Measurements from ENCODE around the gene FHOD3. TPM values are rescaled to one million over a fixed set of nuclear protein-coding genes. Genes with fewer than 3 reads are reported as not detected.

Gene FHOD3
- total RNA-seq, 2 donors from 2014 or later, result 2.8 to 3.1 TPM

GRCh38 chr18:36602620-36603019 lies 305.1 kb downstream of the FHOD3 start:
- H3K27ac Mint-ChIP-seq, result no peak overlapping the region
- Histone ChIP-seq H3K27ac (ENCODE audit: low read depth, low read length) (no peak overlapping the region), H3K9me3 (ENCODE audit: control insufficient read depth, low read length) (peaks cover 26% of the 10 kb centered on the region), H3K4me3 (ENCODE audit: low read length) (no peak overlapping the region), H3K36me3 (ENCODE audit: control insufficient read depth, insufficient read depth, low read length) (no peaks in the 10 kb centered on the region), H3K27me3 (ENCODE audit: control insufficient read depth, insufficient read depth, low read length, poor library complexity, severe bottlenecking) (no peaks in the 10 kb centered on the region), H3K4me1 (ENCODE audit: control insufficient read depth, insufficient read depth, low read length) (no peaks in the 10 kb centered on the region), H3K9ac (ENCODE audit: extremely low read depth, low read length, poor library complexity, severe bottlenecking) (no peak overlapping the region)
- H3K9me3 Mint-ChIP-seq, result peaks cover 21% of the 10 kb centered on the region
- no peak overlapping the region for H3K4me3 Mint-ChIP-seq
- H3K4me1 Mint-ChIP-seq, result peaks cover 14% of the 10 kb centered on the region
- 94 to 97% methylated on average over 4 of the region's 4 CpGs for WGBS, 2 experiments (ENCODE audit: insufficient coverage in 1 of 2, insufficient read length in 1 of 2)
- DNase-seq, result peak; percentile 10
- peaks cover 4% of the 10 kb centered on the region for H3K36me3 Mint-ChIP-seq (ENCODE audit: low read depth)
- no peaks in the 10 kb centered on the region for H3K27me3 Mint-ChIP-seq (ENCODE audit: insufficient read depth)
- TF ChIP-seq CTCF (conservative IDR thresholded peaks at IDR 0.05), result no peak

- no peaks in the 10 kb centered on the region for H3K27me3 Mint-ChIP-seq (ENCODE audit: insufficient read depth)
- peak; percentile 31 for DNase-seq
Measured at GRCh38 chr18:36608107-36608506, 310.6 kb downstream of the FHOD3 start.

GRCh38 chr18:36610258-36610657 lies 312.7 kb downstream of the FHOD3 start:
- Histone ChIP-seq H3K4me1 (ENCODE audit: control insufficient read depth, insufficient read depth, low read length) (peaks cover 25% of the 10 kb centered on the region), H3K36me3 (ENCODE audit: control insufficient read depth, insufficient read depth, low read length) (no peaks in the 10 kb centered on the region), H3K4me3 (ENCODE audit: low read length) (no peak overlapping the region), H3K27ac (ENCODE audit: low read depth, low read length) (no peak overlapping the region), H3K9me3 (ENCODE audit: control insufficient read depth, low read length) (no peaks in the 10 kb centered on the region), H3K27me3 (ENCODE audit: control insufficient read depth, insufficient read depth, low read length, poor library complexity, severe bottlenecking) (no peaks in the 10 kb centered on the region), H3K9ac (ENCODE audit: extremely low read depth, low read length, poor library complexity, severe bottlenecking) (no peak overlapping the region)
- TF ChIP-seq CTCF (conservative IDR thresholded peaks at IDR 0.05), result no peak
- no peaks in the 10 kb centered on the region for H3K36me3 Mint-ChIP-seq (ENCODE audit: low read depth)
- H3K4me3 Mint-ChIP-seq, result no peak overlapping the region
- H3K27ac Mint-ChIP-seq, result no peak overlapping the region
- no peaks in the 10 kb centered on the region for H3K27me3 Mint-ChIP-seq (ENCODE audit: insufficient read depth)
- H3K4me1 Mint-ChIP-seq, result peaks cover 39% of the 10 kb centered on the region
- H3K9me3 Mint-ChIP-seq, result no peaks in the 10 kb centered on the region
- 92 to 95% methylated on average over 6 to 8 of the region's 8 CpGs for WGBS, 2 experiments (ENCODE audit: insufficient coverage in 1 of 2, insufficient read length in 1 of 2)
- no peak for DNase-seq

More at GRCh38 chr18:36608107-36608506, 310.6 kb downstream of the FHOD3 start:
- Histone ChIP-seq H3K9me3 (ENCODE audit: control insufficient read depth, low read length) (no peaks in the 10 kb centered on the region), H3K27ac (ENCODE audit: low read depth, low read length) (no peak overlapping the region), H3K9ac (ENCODE audit: extremely low read depth, low read length, poor library complexity, severe bottlenecking) (no peak overlapping the region), H3K27me3 (ENCODE audit: control insufficient read depth, insufficient read depth, low read length, poor library complexity, severe bottlenecking) (no peaks in the 10 kb centered on the region), H3K4me1 (ENCODE audit: control insufficient read depth, insufficient read depth, low read length) (peaks cover 25% of the 10 kb centered on the region), H3K4me3 (ENCODE audit: low read length) (peak overlapping the region; percentile 11), H3K36me3 (ENCODE audit: control insufficient read depth, insufficient read depth, low read length) (no peaks in the 10 kb centered on the region)
- no peaks in the 10 kb centered on the region for H3K9me3 Mint-ChIP-seq
- peaks cover 2% of the 10 kb centered on the region for H3K36me3 Mint-ChIP-seq (ENCODE audit: low read depth)
- TF ChIP-seq CTCF (conservative IDR thresholded peaks at IDR 0.05), result no peak
- 60% methylated on average over 2 of the region's 3 CpGs; no CpG with 5 or more reads in 1 of the 2 experiments for WGBS, 2 experiments (ENCODE audit: insufficient coverage in 1 of 2, insufficient read length in 1 of 2)
- no peak overlapping the region for H3K4me3 Mint-ChIP-seq
- no peak overlapping the region for H3K27ac Mint-ChIP-seq
- peaks cover 41% of the 10 kb centered on the region for H3K4me1 Mint-ChIP-seq
